Measurements from ENCODE around the gene PLCB4. TPM values are rescaled to one million over a fixed set of nuclear protein-coding genes. Genes with fewer than 3 reads are reported as not detected.

PLCB4 gene
- total and polyA plus RNA-seq, 4 donors: 1.5 to 26.2 (median 10.8) TPM

- Histone ChIP-seq H3K9me3 (ENCODE audit: control insufficient read depth, low read length) (no peaks in the 10 kb centered on the region), H3K4me3 (ENCODE audit: low read length in 2 of 2) (no peak overlapping the region), H3K4me1 (ENCODE audit: control insufficient read depth in 1 of 2, insufficient read depth in 2 of 2, low read length in 2 of 2) (peaks cover 0 to 3% of the 10 kb centered on the region in 2 donors), H3K36me3 (ENCODE audit: control insufficient read depth in 1 of 2, insufficient read depth in 2 of 2, low read length in 1 of 2) (no peaks in the 10 kb centered on the region), H3K27me3 (ENCODE audit: control insufficient read depth in 1 of 2, insufficient read depth in 2 of 2, low read length in 1 of 2) (no peaks in the 10 kb centered on the region), H3K27ac (ENCODE audit: low read depth in 1 of 2, low read length in 2 of 2) (no peak overlapping the region)
- intact Hi-C loops (cut with DNase I): no loop called here
- ATAC-seq (ENCODE audit: low FRiP score): no peak
- WGBS, 2 donors: 70 to 73% methylated on average over 3 of the region's 3 CpGs
- no peak for DNase-seq
Measured at GRCh38 chr20:9070304-9070703, 1.4 kb downstream of the PLCB4 start.

GRCh38 chr20:9071976-9072726, 3.3 kb downstream of the PLCB4 start:
- Histone ChIP-seq H3K4me3 (ENCODE audit: low read length in 2 of 2) (no peak overlapping the region), H3K27me3 (ENCODE audit: control insufficient read depth in 1 of 2, insufficient read depth in 2 of 2, low read length in 1 of 2) (no peaks in the 10 kb centered on the region), H3K9me3 (ENCODE audit: control insufficient read depth, low read length) (no peaks in the 10 kb centered on the region), H3K4me1 (ENCODE audit: control insufficient read depth in 1 of 2, insufficient read depth in 2 of 2, low read length in 2 of 2) (peaks cover 0 to 3% of the 10 kb centered on the region in 2 donors), H3K27ac (ENCODE audit: low read depth in 1 of 2, low read length in 2 of 2) (no peak overlapping the region), H3K36me3 (ENCODE audit: control insufficient read depth in 1 of 2, insufficient read depth in 2 of 2, low read length in 1 of 2) (no peaks in the 10 kb centered on the region)
- 59 to 68% methylated on average over 2 of the region's 2 CpGs for WGBS, 2 donors
- ATAC-seq (ENCODE audit: low FRiP score) (no peak), DNase-seq (no peak)
- intact Hi-C loops (cut with DNase I): no loop called here

- intact Hi-C loops (cut with DNase I): no loop called here
- no peak overlapping the region for H3K27ac ChIP-seq (ENCODE audit: low read depth in 1 of 2, low read length in 2 of 2)
- ATAC-seq (ENCODE audit: low FRiP score): no peak
- H3K4me1 ChIP-seq (ENCODE audit: control insufficient read depth in 1 of 2, insufficient read depth in 2 of 2, low read length in 2 of 2): peaks cover 0 to 3% of the 10 kb centered on the region in 2 donors
- 81 to 85% methylated on average over 3 of the region's 3 CpGs for WGBS, 2 donors
- H3K4me3 ChIP-seq (ENCODE audit: low read length in 2 of 2): no peak overlapping the region
- H3K9me3 ChIP-seq (ENCODE audit: control insufficient read depth, low read length): no peaks in the 10 kb centered on the region
- H3K27me3 ChIP-seq (ENCODE audit: control insufficient read depth in 1 of 2, insufficient read depth in 2 of 2, low read length in 1 of 2): no peaks in the 10 kb centered on the region
- no peaks in the 10 kb centered on the region for H3K36me3 ChIP-seq (ENCODE audit: control insufficient read depth in 1 of 2, insufficient read depth in 2 of 2, low read length in 1 of 2)
- DNase-seq: no peak
Measured at GRCh38 chr20:9072861-9073500, 4.1 kb downstream of the PLCB4 start.

GRCh38 chr20:9075264-9076095, 6.6 kb downstream of the PLCB4 start:
- Histone ChIP-seq H3K27me3 (ENCODE audit: control insufficient read depth in 1 of 2, insufficient read depth in 2 of 2, low read length in 1 of 2) (no peaks in the 10 kb centered on the region), H3K9me3 (ENCODE audit: control insufficient read depth, low read length) (no peaks in the 10 kb centered on the region), H3K36me3 (ENCODE audit: control insufficient read depth in 1 of 2, insufficient read depth in 2 of 2, low read length in 1 of 2) (no peaks in the 10 kb centered on the region), H3K27ac (ENCODE audit: low read depth in 1 of 2, low read length in 2 of 2) (no peak overlapping the region), H3K4me3 (ENCODE audit: low read length in 2 of 2) (no peak overlapping the region), H3K4me1 (ENCODE audit: control insufficient read depth in 1 of 2, insufficient read depth in 2 of 2, low read length in 2 of 2) (peaks cover 0 to 2% of the 10 kb centered on the region in 2 donors)
- intact Hi-C loops (cut with DNase I): no loop called here
- ATAC-seq (ENCODE audit: low FRiP score) (no peak), DNase-seq (no peak)
- WGBS, 2 donors: 75 to 88% methylated on average over 6 of the region's 6 CpGs

GRCh38 chr20:9076440-9076839, 7.6 kb downstream of the PLCB4 start:
- Histone ChIP-seq H3K36me3 (ENCODE audit: control insufficient read depth in 1 of 2, insufficient read depth in 2 of 2, low read length in 1 of 2) (no peaks in the 10 kb centered on the region), H3K9me3 (ENCODE audit: control insufficient read depth, low read length) (no peaks in the 10 kb centered on the region), H3K27ac (ENCODE audit: low read depth in 1 of 2, low read length in 2 of 2) (no peak overlapping the region), H3K27me3 (ENCODE audit: control insufficient read depth in 1 of 2, insufficient read depth in 2 of 2, low read length in 1 of 2) (no peaks in the 10 kb centered on the region), H3K4me3 (ENCODE audit: low read length in 2 of 2) (no peak overlapping the region), H3K4me1 (ENCODE audit: control insufficient read depth in 1 of 2, insufficient read depth in 2 of 2, low read length in 2 of 2) (peaks cover 0 to 2% of the 10 kb centered on the region in 2 donors)
- intact Hi-C loops (cut with DNase I): no loop called here
- DNase-seq (no peak), ATAC-seq (ENCODE audit: low FRiP score) (no peak)
- 69 to 72% methylated on average over 2 of the region's 2 CpGs for WGBS, 2 donors

- H3K9me3 ChIP-seq (ENCODE audit: control insufficient read depth, low read length): no peaks in the 10 kb centered on the region
- no peaks in the 10 kb centered on the region for H3K27me3 ChIP-seq (ENCODE audit: control insufficient read depth in 1 of 2, insufficient read depth in 2 of 2, low read length in 1 of 2)
- DNase-seq: no peak
- H3K36me3 ChIP-seq (ENCODE audit: control insufficient read depth in 1 of 2, insufficient read depth in 2 of 2, low read length in 1 of 2): no peaks in the 10 kb centered on the region
- intact Hi-C loops (cut with DNase I): no loop called here
- H3K27ac ChIP-seq (ENCODE audit: low read depth in 1 of 2, low read length in 2 of 2): no peak overlapping the region
- no peak overlapping the region for H3K4me3 ChIP-seq (ENCODE audit: low read length in 2 of 2)
- peaks cover 3 to 4% of the 10 kb centered on the region in 2 donors for H3K4me1 ChIP-seq (ENCODE audit: control insufficient read depth in 1 of 2, insufficient read depth in 2 of 2, low read length in 2 of 2)
- 74 to 90% methylated on average over 5 of the region's 5 CpGs for whole genome bisulfite sequencing, 2 donors
- ATAC-seq (ENCODE audit: low FRiP score): no peak
Measured at GRCh38 chr20:9078826-9079731, 10.2 kb downstream of the PLCB4 start.

- Histone ChIP-seq H3K36me3 (ENCODE audit: control insufficient read depth in 1 of 2, insufficient read depth in 2 of 2, low read length in 1 of 2) (no peaks in the 10 kb centered on the region), H3K27me3 (ENCODE audit: control insufficient read depth in 1 of 2, insufficient read depth in 2 of 2, low read length in 1 of 2) (no peaks in the 10 kb centered on the region), H3K9me3 (ENCODE audit: control insufficient read depth, low read length) (no peaks in the 10 kb centered on the region), H3K4me1 (ENCODE audit: control insufficient read depth in 1 of 2, insufficient read depth in 2 of 2, low read length in 2 of 2) (peaks cover 3 to 4% of the 10 kb centered on the region in 2 donors), H3K4me3 (ENCODE audit: low read length in 2 of 2) (no peak overlapping the region), H3K27ac (ENCODE audit: low read depth in 1 of 2, low read length in 2 of 2) (no peak overlapping the region)
- DNase-seq: no peak
- intact Hi-C loops (cut with DNase I): no loop called here
- no peak for ATAC-seq (ENCODE audit: low FRiP score)
- WGBS, 2 donors: 75 to 97% methylated on average over 1 of the region's 1 CpG
Measured at GRCh38 chr20:9081423-9081966, 12.6 kb downstream of the PLCB4 start.

GRCh38 chr20:9082741-9083140, 13.9 kb downstream of the PLCB4 start:
- ATAC-seq (ENCODE audit: low FRiP score): no peak
- Histone ChIP-seq H3K27ac (ENCODE audit: low read depth in 1 of 2, low read length in 2 of 2) (no peak overlapping the region), H3K27me3 (ENCODE audit: control insufficient read depth in 1 of 2, insufficient read depth in 2 of 2, low read length in 1 of 2) (no peaks in the 10 kb centered on the region), H3K4me3 (ENCODE audit: low read length in 2 of 2) (no peak overlapping the region), H3K4me1 (ENCODE audit: control insufficient read depth in 1 of 2, insufficient read depth in 2 of 2, low read length in 2 of 2) (peaks cover 3 to 5% of the 10 kb centered on the region in 2 donors), H3K9me3 (ENCODE audit: control insufficient read depth, low read length) (no peaks in the 10 kb centered on the region), H3K36me3 (ENCODE audit: control insufficient read depth in 1 of 2, insufficient read depth in 2 of 2, low read length in 1 of 2) (no peaks in the 10 kb centered on the region)
- no peak for DNase-seq
- intact Hi-C loops (cut with DNase I): no loop called here

Data from aorta (tissue), 5 donors.